ENCODE results near the gene RAB11FIP5. TPM values are rescaled to one million over a fixed set of nuclear protein-coding genes. Genes with fewer than 3 reads are reported as not detected.
A peak's percentile ranks its signal among the peaks of the same experiment; 100 is the strongest.

The RAB11FIP5 gene
- total RNA-seq (10 to 100 TPM; 10.9 to 12.8 TPM), polyA plus RNA-seq (10 to 100 TPM in 1 of 2 donors, 1 to 10 TPM in 1; 6.4 to 11.6 TPM)

GRCh38 chr2:73112913-73113854 lies at the start of gene RAB11FIP5:
Gene RAB11FIP5, minus strand, starts transcription at chr2:73112948. Its CDS starts 171 bp downstream, at chr2:73112777.
- H3K27me3 Mint-ChIP-seq: no peaks in the 10 kb centered on the region
- Histone ChIP-seq H3K27me3 (ENCODE audit: insufficient read depth, low read length) (no peaks in the 10 kb centered on the region), H3K36me3 (ENCODE audit: insufficient read depth, low read length) (no peaks in the 10 kb centered on the region), H3K27ac (ENCODE audit: low read depth, low read length) (peak within 1 kb of the TSS; percentile 60), H3K4me3 (ENCODE audit: low read length in 2 of 2) (peak within 1 kb of the TSS in 1 of 2 donors; percentile 65), H3K4me1 (ENCODE audit: insufficient read depth, low read length) (peaks cover 30% of the 10 kb centered on the region), H3K9me3 (ENCODE audit: control insufficient read depth in 1 of 2, low read length in 2 of 2) (no peaks in the 10 kb centered on the region)
- DNase-seq: peak; percentile 76 to 83 (median 82)
- intact Hi-C loops (cut with micrococcal nuclease): loop anchor here (1.0 kb wide), 2 partner anchors 42 to 64 kb away; partner anchors contain the start of gene SFXN5
- H3K27ac Mint-ChIP-seq: peak within 1 kb of the TSS; percentile 29 to 90 (median 85)
- peak within 1 kb of the TSS; percentile 84 to 91 (median 89) for H3K4me3 Mint-ChIP-seq
- peaks cover 17 to 39% (median 27%) of the 10 kb centered on the region in 4 donors for H3K4me1 Mint-ChIP-seq
- no peaks in the 10 kb centered on the region for H3K36me3 Mint-ChIP-seq
- ChIA-PET POLR2A (ENCODE audit: partially characterized antibody) (interaction anchor here (1.0 to 2.7 kb wide), 3 partner anchors 42 to 115 kb away, joined by 3 to 9 read pairs (median 4); partner anchors contain the start of gene SFXN5), CTCF (ENCODE audit: partially characterized antibody) (interaction anchor here (1.0 to 3.6 kb wide), 7 partner anchors 11 to 99 kb away, joined by 3 to 19 read pairs (median 4); no protein-coding TSS in a partner anchor)
- no peaks in the 10 kb centered on the region for H3K9me3 Mint-ChIP-seq

DNA sequence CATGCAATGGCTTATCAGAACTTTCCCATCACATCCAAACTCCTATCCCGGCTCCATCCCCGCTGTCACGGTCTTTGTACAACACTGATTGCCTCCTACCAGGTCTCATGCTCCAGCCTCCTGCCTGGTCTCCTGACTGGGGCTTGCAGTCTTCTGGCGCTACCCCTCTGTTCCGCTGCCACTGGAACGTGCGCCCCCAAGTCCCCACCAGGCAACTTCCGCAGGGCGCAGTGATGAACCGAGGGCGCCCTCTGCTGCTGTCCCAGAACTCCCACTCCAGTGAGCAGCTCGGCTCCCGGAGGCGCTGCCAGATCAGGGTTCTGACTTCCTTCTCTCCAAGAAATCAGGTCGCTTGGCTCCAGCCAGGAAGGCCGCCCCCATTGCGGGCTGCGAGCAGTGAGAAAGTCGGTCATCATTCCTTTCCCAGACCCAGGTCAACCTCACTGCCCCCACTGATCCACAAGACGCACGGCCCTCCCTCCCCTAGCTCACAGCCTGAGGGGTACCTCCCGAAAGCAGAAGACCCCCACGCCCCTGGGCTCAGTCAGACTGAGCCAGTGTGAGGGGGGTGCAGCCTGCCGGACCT lies 43.9 kb upstream of the RAB11FIP5 start:
- H3K4me1 Mint-ChIP-seq: peaks cover 0 to 6% (median 0%) of the 10 kb centered on the region in 4 donors
- ChIA-PET POLR2A (ENCODE audit: partially characterized antibody) (no interaction called here), CTCF (ENCODE audit: partially characterized antibody) (interaction anchor here (1.0 to 3.8 kb wide), 6 partner anchors 8 to 165 kb away, joined by 3 to 38 read pairs (median 4); no protein-coding TSS in a partner anchor)
- Histone ChIP-seq H3K4me1 (ENCODE audit: insufficient read depth, low read length) (no peaks in the 10 kb centered on the region), H3K27me3 (ENCODE audit: insufficient read depth, low read length) (no peaks in the 10 kb centered on the region), H3K36me3 (ENCODE audit: insufficient read depth, low read length) (no peaks in the 10 kb centered on the region), H3K4me3 (ENCODE audit: low read length in 2 of 2) (no peak overlapping the region), H3K9me3 (ENCODE audit: control insufficient read depth in 1 of 2, low read length in 2 of 2) (no peaks in the 10 kb centered on the region), H3K27ac (ENCODE audit: low read depth, low read length) (no peak overlapping the region)
- H3K27ac Mint-ChIP-seq: peak overlapping the region in 2 of 7 donors; percentile 18 to 62
- no peak overlapping the region for H3K4me3 Mint-ChIP-seq
- peaks cover 27 to 35% of the 10 kb centered on the region in 2 donors for H3K27me3 Mint-ChIP-seq
- intact Hi-C loops (cut with micrococcal nuclease): loop anchor here (1.0 kb wide), 1 partner anchor 71 kb away; no protein-coding TSS in a partner anchor
- DNase-seq: peak in 3 of 5 donors; percentile 16 to 26 (median 20)
- no peaks in the 10 kb centered on the region for H3K36me3 Mint-ChIP-seq
- H3K9me3 Mint-ChIP-seq: no peaks in the 10 kb centered on the region

DNA sequence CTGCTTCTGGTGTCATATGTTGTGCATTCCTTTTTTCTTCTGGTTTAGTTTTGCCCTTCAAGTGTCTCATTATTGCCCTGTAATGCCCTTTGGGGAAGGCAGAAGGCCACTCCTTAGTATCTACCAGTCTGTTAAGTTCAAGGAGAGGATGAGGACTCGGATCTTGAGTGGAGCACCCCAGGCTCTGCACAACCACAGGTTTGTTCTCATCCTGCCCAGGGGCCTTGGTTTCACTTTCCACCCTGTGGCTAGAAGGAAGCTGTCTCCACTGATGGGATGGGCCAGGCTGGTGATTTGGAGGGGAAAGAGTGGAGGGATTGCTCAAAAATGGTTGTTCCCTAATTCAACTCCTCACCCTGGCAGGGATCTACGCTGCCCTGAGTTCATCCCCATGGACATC lies 30.2 kb upstream of the RAB11FIP5 start:
- H3K27me3 ChIP-seq (ENCODE audit: insufficient read depth, low read length): no peaks in the 10 kb centered on the region
- H3K9me3 ChIP-seq (ENCODE audit: control insufficient read depth in 1 of 2, low read length in 2 of 2): no peaks in the 10 kb centered on the region
- H3K9me3 Mint-ChIP-seq: peaks cover 0 to 2% (median 0%) of the 10 kb centered on the region in 8 donors
- POLR2A ChIA-PET (ENCODE audit: partially characterized antibody): no interaction called here
- no peaks in the 10 kb centered on the region for H3K36me3 Mint-ChIP-seq
- intact Hi-C loops (cut with micrococcal nuclease): no loop called here
- DNase-seq: no peak
- H3K4me3 ChIP-seq (ENCODE audit: low read length in 2 of 2): no peak overlapping the region
- H3K36me3 ChIP-seq (ENCODE audit: insufficient read depth, low read length): no peaks in the 10 kb centered on the region
- H3K4me1 Mint-ChIP-seq: no peaks in the 10 kb centered on the region
- H3K4me3 Mint-ChIP-seq: no peak overlapping the region
- CTCF ChIA-PET (ENCODE audit: partially characterized antibody): no interaction called here
- peaks cover 4 to 10% of the 10 kb centered on the region in 2 donors for H3K27me3 Mint-ChIP-seq
- no peak overlapping the region for H3K27ac Mint-ChIP-seq
- H3K27ac ChIP-seq (ENCODE audit: low read depth, low read length): no peak overlapping the region
- no peaks in the 10 kb centered on the region for H3K4me1 ChIP-seq (ENCODE audit: insufficient read depth, low read length)

- Histone ChIP-seq H3K27ac (ENCODE audit: low read depth, low read length) (no peak overlapping the region), H3K4me3 (ENCODE audit: low read length in 2 of 2) (no peak overlapping the region), H3K4me1 (ENCODE audit: insufficient read depth, low read length) (no peaks in the 10 kb centered on the region), H3K36me3 (ENCODE audit: insufficient read depth, low read length) (no peaks in the 10 kb centered on the region), H3K27me3 (ENCODE audit: insufficient read depth, low read length) (no peaks in the 10 kb centered on the region), H3K9me3 (ENCODE audit: control insufficient read depth in 1 of 2, low read length in 2 of 2) (no peaks in the 10 kb centered on the region)
- Mint-ChIP-seq H3K27me3 (peaks cover 4 to 8% of the 10 kb centered on the region in 2 donors), H3K9me3 (peaks cover 0 to 2% (median 0%) of the 10 kb centered on the region in 8 donors), H3K4me3 (no peak overlapping the region), H3K4me1 (no peaks in the 10 kb centered on the region), H3K36me3 (no peaks in the 10 kb centered on the region), H3K27ac (no peak overlapping the region)
- DNase-seq: no peak
- POLR2A ChIA-PET (ENCODE audit: partially characterized antibody): no interaction called here
- CTCF ChIA-PET (ENCODE audit: partially characterized antibody): no interaction called here
- intact Hi-C loops (cut with micrococcal nuclease): no loop called here
These were observed 29.1 kb upstream of the RAB11FIP5 start for GRCh38 chr2:73141896-73142295.

DNA sequence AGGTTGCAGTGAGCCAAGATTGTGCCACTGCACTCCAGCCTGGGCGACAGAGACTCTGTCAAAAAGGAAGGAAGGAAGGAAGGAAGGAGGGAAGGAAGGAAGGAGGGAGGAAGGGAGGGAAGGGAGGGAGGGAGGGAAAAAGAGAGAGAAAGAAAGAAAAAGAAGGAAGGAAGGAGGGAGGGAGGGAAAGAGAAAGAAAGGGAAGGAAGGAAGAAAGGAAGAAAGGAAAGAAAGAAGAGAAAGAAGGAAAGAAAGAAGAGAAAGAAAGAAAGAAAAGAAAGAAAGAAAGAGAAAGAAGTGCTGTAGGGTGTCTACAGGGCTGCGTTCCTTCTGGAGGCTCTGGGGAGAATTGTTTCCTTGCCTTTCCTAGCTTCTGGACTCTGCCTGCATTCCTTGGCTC lies 22.5 kb upstream of the RAB11FIP5 start:
- ChIA-PET CTCF (ENCODE audit: partially characterized antibody) (no interaction called here), POLR2A (ENCODE audit: partially characterized antibody) (no interaction called here)
- DNase-seq: no peak
- Histone ChIP-seq H3K4me3 (ENCODE audit: low read length in 2 of 2) (no peak overlapping the region), H3K36me3 (ENCODE audit: insufficient read depth, low read length) (no peaks in the 10 kb centered on the region), H3K27ac (ENCODE audit: low read depth, low read length) (no peak overlapping the region), H3K27me3 (ENCODE audit: insufficient read depth, low read length) (no peaks in the 10 kb centered on the region), H3K9me3 (ENCODE audit: control insufficient read depth in 1 of 2, low read length in 2 of 2) (no peaks in the 10 kb centered on the region), H3K4me1 (ENCODE audit: insufficient read depth, low read length) (no peaks in the 10 kb centered on the region)
- Mint-ChIP-seq H3K27ac (no peak overlapping the region), H3K36me3 (no peaks in the 10 kb centered on the region), H3K4me1 (peaks cover 0 to 2% (median 0%) of the 10 kb centered on the region in 4 donors), H3K4me3 (no peak overlapping the region), H3K9me3 (peaks cover 0 to 2% (median 0%) of the 10 kb centered on the region in 8 donors), H3K27me3 (peaks cover 0 to 3% of the 10 kb centered on the region in 2 donors)
- intact Hi-C loops (cut with micrococcal nuclease): no loop called here

- peaks cover 0 to 2% (median 0%) of the 10 kb centered on the region in 8 donors for H3K9me3 Mint-ChIP-seq
- no peak for DNase-seq
- Histone ChIP-seq H3K27me3 (ENCODE audit: insufficient read depth, low read length) (no peaks in the 10 kb centered on the region), H3K36me3 (ENCODE audit: insufficient read depth, low read length) (no peaks in the 10 kb centered on the region), H3K9me3 (ENCODE audit: control insufficient read depth in 1 of 2, low read length in 2 of 2) (no peaks in the 10 kb centered on the region), H3K27ac (ENCODE audit: low read depth, low read length) (no peak overlapping the region), H3K4me3 (ENCODE audit: low read length in 2 of 2) (no peak overlapping the region), H3K4me1 (ENCODE audit: insufficient read depth, low read length) (no peaks in the 10 kb centered on the region)
- H3K27ac Mint-ChIP-seq: no peak overlapping the region
- POLR2A ChIA-PET (ENCODE audit: partially characterized antibody): no interaction called here
- intact Hi-C loops (cut with micrococcal nuclease): no loop called here
- CTCF ChIA-PET (ENCODE audit: partially characterized antibody): no interaction called here
- H3K4me3 Mint-ChIP-seq: no peak overlapping the region
- peaks cover 0 to 3% of the 10 kb centered on the region in 2 donors for H3K27me3 Mint-ChIP-seq
- H3K36me3 Mint-ChIP-seq: no peaks in the 10 kb centered on the region
- H3K4me1 Mint-ChIP-seq: peaks cover 0 to 2% (median 0%) of the 10 kb centered on the region in 4 donors
These were observed 21.7 kb upstream of the RAB11FIP5 start for GRCh38 chr2:73134471-73134870.

Data from CD4-positive, alpha-beta memory T cell (primary cell).